ENCODE data around the gene APOL4.

APOL4 gene

DNA sequence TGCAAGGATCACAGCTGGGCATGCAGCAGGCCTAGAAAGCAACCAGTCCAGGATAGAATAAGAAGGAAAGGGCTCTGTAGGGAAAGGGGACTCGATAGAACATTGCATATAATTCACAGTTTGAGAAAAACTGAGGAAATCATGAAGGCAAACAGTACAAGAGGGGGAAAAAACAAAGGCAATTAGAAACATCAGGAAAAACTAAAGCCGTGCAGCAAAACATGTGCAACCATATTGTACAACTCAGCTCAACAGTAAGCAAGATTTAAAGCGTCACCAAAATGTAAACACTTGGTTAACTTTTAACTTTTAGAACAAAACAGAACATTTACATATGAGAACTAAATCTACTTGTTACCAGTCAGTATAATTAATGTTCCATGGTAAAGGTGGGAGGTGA is 49.5 kb downstream of the APOL4 start:
- H3K9me3 ChIP-seq (ENCODE audit: insufficient read depth, low read length, severe bottlenecking): no peaks in the 10 kb centered on the region
- H3K4me2 ChIP-seq (ENCODE audit: insufficient read depth, low read length): no peak overlapping the region
- H4K20me1 ChIP-seq (ENCODE audit: insufficient read depth, low read length): no peaks in the 10 kb centered on the region
- H3K27me3 ChIP-seq (ENCODE audit: insufficient read depth, low read length, poor library complexity): no peaks in the 10 kb centered on the region
- H3K4me3 ChIP-seq (ENCODE audit: low read depth in 1 of 2, low read length in 2 of 2): no peak overlapping the region
- DNase-seq (no peak), ATAC-seq (ENCODE audit: insufficient read depth, low read depth) (no peak)
- H3K79me2 ChIP-seq (ENCODE audit: insufficient read depth, low read length): peaks cover 39% of the 10 kb centered on the region
- peaks cover 26% of the 10 kb centered on the region for H3K36me3 ChIP-seq (ENCODE audit: insufficient read depth, low read length)
- TF ChIP-seq EZH2 (IDR thresholded peaks at IDR 0.05; ENCODE audit: borderline replicate concordance, low read depth, low read length, severe bottlenecking): no peak
- TF ChIP-seq CTCF (IDR thresholded peaks at IDR 0.05; ENCODE audit: borderline replicate concordance, extremely low read depth, low read length, poor library complexity, severe bottlenecking): no peak
- H3K4me1 ChIP-seq (ENCODE audit: insufficient read depth, low read length): peaks cover 26% of the 10 kb centered on the region
- no peak overlapping the region for H3K27ac ChIP-seq (ENCODE audit: low read length)
- H3K9ac ChIP-seq (ENCODE audit: low read depth, low read length): no peak overlapping the region
- H2AFZ ChIP-seq (ENCODE audit: low read depth, low read length): no peak overlapping the region

- Histone ChIP-seq H3K9me3 (ENCODE audit: insufficient read depth, low read length, severe bottlenecking) (no peaks in the 10 kb centered on the region), H2AFZ (ENCODE audit: low read depth, low read length) (no peak overlapping the region), H3K9ac (ENCODE audit: low read depth, low read length) (no peak overlapping the region), H3K27ac (ENCODE audit: low read length) (no peak overlapping the region), H4K20me1 (ENCODE audit: insufficient read depth, low read length) (no peaks in the 10 kb centered on the region), H3K36me3 (ENCODE audit: insufficient read depth, low read length) (peaks cover 26% of the 10 kb centered on the region), H3K4me1 (ENCODE audit: insufficient read depth, low read length) (peaks cover 16% of the 10 kb centered on the region), H3K4me2 (ENCODE audit: insufficient read depth, low read length) (no peak overlapping the region), H3K27me3 (ENCODE audit: insufficient read depth, low read length, poor library complexity) (no peaks in the 10 kb centered on the region), H3K79me2 (ENCODE audit: insufficient read depth, low read length) (peaks cover 30% of the 10 kb centered on the region), H3K4me3 (ENCODE audit: low read depth in 1 of 2, low read length in 2 of 2) (no peak overlapping the region)
- TF ChIP-seq EZH2 (IDR thresholded peaks at IDR 0.05; ENCODE audit: borderline replicate concordance, low read depth, low read length, severe bottlenecking): no peak
- TF ChIP-seq CTCF (IDR thresholded peaks at IDR 0.05; ENCODE audit: borderline replicate concordance, extremely low read depth, low read length, poor library complexity, severe bottlenecking): no peak
- no peak for DNase-seq
- ATAC-seq (ENCODE audit: insufficient read depth, low read depth): no peak
Measured at GRCh38 chr22:36151006-36151595, 50.5 kb downstream of the APOL4 start.

GRCh38 chr22:36149441-36149840 is 52.2 kb downstream of the APOL4 start:
- H3K9ac ChIP-seq (ENCODE audit: low read depth, low read length): no peak overlapping the region
- H3K36me3 ChIP-seq (ENCODE audit: insufficient read depth, low read length): peaks cover 29% of the 10 kb centered on the region
- ATAC-seq (ENCODE audit: insufficient read depth, low read depth) (no peak), DNase-seq (no peak)
- peaks cover 16% of the 10 kb centered on the region for H3K79me2 ChIP-seq (ENCODE audit: insufficient read depth, low read length)
- no peak overlapping the region for H3K4me2 ChIP-seq (ENCODE audit: insufficient read depth, low read length)
- no peak overlapping the region for H2AFZ ChIP-seq (ENCODE audit: low read depth, low read length)
- no peaks in the 10 kb centered on the region for H4K20me1 ChIP-seq (ENCODE audit: insufficient read depth, low read length)
- no peaks in the 10 kb centered on the region for H3K4me1 ChIP-seq (ENCODE audit: insufficient read depth, low read length)
- no peak overlapping the region for H3K27ac ChIP-seq (ENCODE audit: low read length)
- TF ChIP-seq CTCF (IDR thresholded peaks at IDR 0.05; ENCODE audit: borderline replicate concordance, extremely low read depth, low read length, poor library complexity, severe bottlenecking): no peak
- no peak for TF ChIP-seq EZH2 (IDR thresholded peaks at IDR 0.05; ENCODE audit: borderline replicate concordance, low read depth, low read length, severe bottlenecking)
- no peaks in the 10 kb centered on the region for H3K9me3 ChIP-seq (ENCODE audit: insufficient read depth, low read length, severe bottlenecking)
- no peak overlapping the region for H3K4me3 ChIP-seq (ENCODE audit: low read depth in 1 of 2, low read length in 2 of 2)
- no peaks in the 10 kb centered on the region for H3K27me3 ChIP-seq (ENCODE audit: insufficient read depth, low read length, poor library complexity)

Measured in DND-41 (cell line).